HCT116 (cell line): ENCODE measurements around the gene RNF182.

Source experiments
- CEBPB ChIP-seq: IDR thresholded peaks from 2 replicates; pipeline ENCODE4 v1.6.1; 2012; ENCODE audit warnings: low read depth
- CTCF ChIP-seq, 3 experiments: fragments of 200-600 bp in 1 of 3; sonication (generic) in 1 of 3; IDR thresholded peaks in 2 of 3; conservative IDR thresholded peaks in 1 of 3; 2 replicates each; pipeline ENCODE4 v1.5.1; 2012 to 2017; ENCODE audit warnings: low read depth in 2 of 3, low read length in 2 of 3, antibody characterized with exemption in 1 of 3, borderline replicate concordance in 1 of 3, control low read depth in 1 of 3, mild to moderate bottlenecking in 1 of 3, mixed read lengths in 1 of 3, mixed run types in 1 of 3, moderate library complexity in 1 of 3; ENCODE audit not compliant: insufficient read depth in 1 of 3
- EZH2 ChIP-seq: fragments of 200-600 bp; sonication (generic); IDR thresholded peaks from 2 replicates; pipeline ENCODE4 v1.6.1; 2017; ENCODE audit warnings: antibody characterized with exemption, mixed run types
- EZH2phosphoT487 ChIP-seq: fragments of 200-600 bp; IDR thresholded peaks from 2 replicates; pipeline ENCODE4 v1.6.1; 2018; ENCODE audit warnings: antibody characterized with exemption, borderline replicate concordance
- FOSL1 ChIP-seq: IDR thresholded peaks from 2 replicates; pipeline ENCODE4 v1.6.1; 2012; ENCODE audit warnings: low read depth
- MAX ChIP-seq: IDR thresholded peaks from 2 replicates; pipeline ENCODE4 v1.6.1; 2012
- POLR2A ChIP-seq: IDR thresholded peaks from 2 replicates; pipeline ENCODE4 v1.7.0; 2011; ENCODE audit warnings: borderline replicate concordance; ENCODE audit not compliant: insufficient read depth, insufficient read length; ENCODE audit errors: extremely low read depth
- POLR2AphosphoS5 ChIP-seq: IDR thresholded peaks from 2 replicates; pipeline ENCODE4 v1.6.1; 2011; ENCODE audit warnings: mild to moderate bottlenecking, low read depth, low read length, moderate library complexity
- REST ChIP-seq: IDR thresholded peaks from 2 replicates; pipeline ENCODE4 v1.6.1; 2012; ENCODE audit warnings: low read depth
- TCF7L2 ChIP-seq: IDR thresholded peaks from 2 replicates; pipeline ENCODE4 v1.7.0; 2011; ENCODE audit warnings: borderline replicate concordance, inconsistent platforms; ENCODE audit not compliant: insufficient read depth, insufficient read length; ENCODE audit errors: extremely low read depth
- ZFX ChIP-seq: fragments of 450-650 bp; IDR thresholded peaks from 2 replicates; pipeline ENCODE4 v1.6.1; 2017

GRCh38 chr6:13923527-13924145 is 1.1 kb upstream of the RNF182 start:
- no peak for TF ChIP-seq CTCF (IDR thresholded peaks at IDR 0.05 in 2 of 3, conservative IDR thresholded peaks at IDR 0.05 in 1 of 3; ENCODE audit: borderline replicate concordance in 1 of 3, insufficient read depth in 1 of 3, low read depth in 2 of 3, low read length in 2 of 3)
- TF ChIP-seq POLR2A, result no peak
- no peak for TF ChIP-seq MAX
- no peak for TF ChIP-seq EZH2
- TF ChIP-seq EZH2phosphoT487, result no peak
- TF ChIP-seq FOSL1, result no peak
- TF ChIP-seq TCF7L2, result no peak
- no peak for TF ChIP-seq CEBPB
- TF ChIP-seq ZFX, result no peak
- TF ChIP-seq REST, result no peak
- TF ChIP-seq POLR2AphosphoS5, result no peak
